SK-N-MC (cell line): ENCODE results near the gene EPAS1.

Source experiments
- EZH2 ChIP-seq: fragments of 200-600 bp; sonication (generic); IDR thresholded peaks from one replicate; pipeline ENCODE4 v1.6.1; 2017; ENCODE audit warnings: antibody characterized with exemption
- POLR2AphosphoS5 ChIP-seq: IDR thresholded peaks from 2 replicates; pipeline ENCODE4 v1.6.1; 2012; ENCODE audit warnings: mild to moderate bottlenecking, low read depth, low read length, borderline replicate concordance

- no peak for TF ChIP-seq POLR2AphosphoS5
- peak; percentile 52 for TF ChIP-seq EZH2
Observed at GRCh38 chr2:46297546-46298271, 502 bp downstream of the EPAS1 start.
